MM.1S (cell line): Measurements from ENCODE around the gene CDH5.
A peak's percentile ranks its signal among the peaks of the same experiment; 100 is the strongest.

ENCODE experiments used
- DNase-seq: peaks from one replicate; pipeline ENCODE4 v3.0.0-alpha.2; 2015
- H2AFZ ChIP-seq: fragments of 300-600 bp; sonication (generic); 2 replicates; pipeline ENCODE4 v1.6.0; 2016; ENCODE audit warnings: antibody characterized with exemption, low read length
- H3F3A ChIP-seq: fragments of 300-600 bp; sonication (generic); 2 replicates; pipeline ENCODE4 v1.6.1; 2016; ENCODE audit warnings: mild to moderate bottlenecking, antibody characterized with exemption, low read length, moderate library complexity, mixed read lengths; ENCODE audit not compliant: insufficient read depth
- H3K27ac ChIP-seq: fragments of 300-600 bp; sonication (generic); 2 replicates; pipeline ENCODE4 v1.5.1; 2016; ENCODE audit warnings: mild to moderate bottlenecking, low read length
- H3K27me3 ChIP-seq: fragments of 300-600 bp; sonication (generic); replicated peaks from 2 replicates; pipeline ENCODE4 v1.6.0; 2016; ENCODE audit warnings: low read length; ENCODE audit not compliant: insufficient read depth
- H3K36me3 ChIP-seq: fragments of 300-600 bp; sonication (generic); replicated peaks from 2 replicates; pipeline ENCODE4 v1.6.1; 2016; ENCODE audit warnings: mild to moderate bottlenecking, low read length, mixed read lengths; ENCODE audit not compliant: insufficient read depth
- H3K4me1 ChIP-seq: fragments of 300-600 bp; sonication (generic); 2 replicates; pipeline ENCODE4 v1.6.1; 2016; ENCODE audit warnings: low read length, mixed read lengths
- H3K4me2 ChIP-seq: fragments of 300-600 bp; sonication (generic); 2 replicates; pipeline ENCODE4 v1.6.0; 2016; ENCODE audit warnings: low read depth, low read length
- H3K4me3 ChIP-seq: fragments of 300-600 bp; sonication (generic); 2 replicates; pipeline ENCODE4 v1.5.1; 2016; ENCODE audit warnings: low read length, mixed read lengths
- H3K79me2 ChIP-seq: fragments of 300-600 bp; sonication (generic); 2 replicates; pipeline ENCODE4 v1.6.1; 2016; ENCODE audit warnings: mixed run types, low read length, mixed read lengths
- H3K9ac ChIP-seq: fragments of 300-600 bp; sonication (generic); 2 replicates; pipeline ENCODE4 v1.6.1; 2016; ENCODE audit warnings: low read length, mixed read lengths
- H3K9me2 ChIP-seq: fragments of 300-600 bp; sonication (generic); replicated peaks from 2 replicates; pipeline ENCODE4 v1.6.1; 2016; ENCODE audit warnings: mild to moderate bottlenecking, low read length, mixed read lengths; ENCODE audit not compliant: insufficient read depth
- H3K9me3 ChIP-seq: fragments of 300-600 bp; sonication (generic); replicated peaks from 2 replicates; pipeline ENCODE4 v1.6.1; 2016; ENCODE audit warnings: mild to moderate bottlenecking, low read length, mixed read lengths; ENCODE audit not compliant: insufficient read depth
- H4K20me1 ChIP-seq: fragments of 300-600 bp; sonication (generic); 2 replicates; pipeline ENCODE4 v1.6.1; 2016; ENCODE audit warnings: mild to moderate bottlenecking, low read length, moderate library complexity, mixed read lengths; ENCODE audit not compliant: insufficient read depth
- CTCF ChIP-seq: fragments of 300-600 bp; sonication (generic); IDR thresholded peaks from 2 replicates; pipeline ENCODE4 v1.5.1; 2016; ENCODE audit warnings: antibody characterized with exemption, low read length, mixed read lengths
- EZH2 ChIP-seq: fragments of 300-600 bp; sonication (generic); optimal IDR thresholded peaks from 2 replicates; pipeline ENCODE3; 2017; ENCODE audit warnings: low read depth, mild to moderate bottlenecking, antibody characterized with exemption, low read length, mixed read lengths
- EZH2phosphoT487 ChIP-seq: fragments of 300-600 bp; sonication (generic); IDR thresholded peaks from 2 replicates; pipeline ENCODE4 v1.6.1; 2018; ENCODE audit warnings: antibody characterized with exemption, low read length

The CDH5 gene

GRCh38 chr16:66423177-66423576, 56.7 kb downstream of the CDH5 start:
- DNase-seq = no peak
- Histone ChIP-seq H3K9me2 (no peaks in the 10 kb centered on the region), H3K36me3 (no peaks in the 10 kb centered on the region), H3K4me1 (peaks cover 8% of the 10 kb centered on the region), H4K20me1 (no peaks in the 10 kb centered on the region), H3K27me3 (peaks cover 13% of the 10 kb centered on the region; the same call in 1 of the 2 replicates), H3K4me2 (no peak overlapping the region), H3K4me3 (no peak overlapping the region), H3K9ac (no peak overlapping the region), H2AFZ (no peak overlapping the region), H3K27ac (no peak overlapping the region), H3F3A (no peaks in the 10 kb centered on the region), H3K9me3 (no peaks in the 10 kb centered on the region), H3K79me2 (no peaks in the 10 kb centered on the region)
- TF ChIP-seq EZH2phosphoT487 (no peak), CTCF (no peak), EZH2 (no peak)

DNA sequence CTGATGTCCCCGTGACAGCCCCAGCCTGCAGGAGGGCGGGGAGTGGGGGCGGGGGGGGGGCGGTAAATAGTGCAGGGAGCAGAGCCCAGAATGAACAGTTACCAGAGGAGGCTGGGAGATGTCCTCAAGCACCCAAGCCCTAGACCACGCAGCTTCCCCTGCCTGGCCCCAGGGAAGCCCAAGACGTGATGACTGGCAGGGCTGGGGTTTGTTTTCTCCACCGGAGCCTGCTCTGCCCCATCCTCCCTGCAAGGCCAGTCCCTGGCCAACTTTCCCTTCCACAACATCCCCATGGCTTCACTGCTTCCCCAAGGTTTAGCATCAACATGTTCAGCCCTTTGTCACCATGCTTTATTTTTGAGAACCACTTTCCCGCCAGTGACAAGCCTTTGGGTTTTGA, 59.2 kb downstream of the CDH5 start:
- Histone ChIP-seq H3K4me1 (no peaks in the 10 kb centered on the region), H3K9ac (no peak overlapping the region), H3K27me3 (peaks cover 29% of the 10 kb centered on the region), H4K20me1 (no peaks in the 10 kb centered on the region), H3K27ac (no peak overlapping the region), H3K9me3 (no peaks in the 10 kb centered on the region), H3F3A (no peaks in the 10 kb centered on the region), H3K9me2 (no peaks in the 10 kb centered on the region), H3K4me3 (no peak overlapping the region), H3K36me3 (no peaks in the 10 kb centered on the region), H3K4me2 (no peak overlapping the region), H2AFZ (no peak overlapping the region), H3K79me2 (no peaks in the 10 kb centered on the region)
- no peak for DNase-seq
- no peak for TF ChIP-seq CTCF
- TF ChIP-seq EZH2 = no peak
- TF ChIP-seq EZH2phosphoT487 = no peak

GRCh38 chr16:66426112-66427035, 59.9 kb downstream of the CDH5 start:
- H2AFZ ChIP-seq = peak overlapping the region; percentile 58
- no peak overlapping the region for H3K27ac ChIP-seq
- peak overlapping the region; percentile 31; the same call in 1 of the 2 replicates for H3K4me3 ChIP-seq
- H3F3A ChIP-seq = no peaks in the 10 kb centered on the region
- H3K9me2 ChIP-seq = no peaks in the 10 kb centered on the region
- H3K36me3 ChIP-seq = no peaks in the 10 kb centered on the region
- no peak for TF ChIP-seq EZH2phosphoT487
- no peak for TF ChIP-seq CTCF
- TF ChIP-seq EZH2 = no peak
- no peak for DNase-seq
- H3K4me1 ChIP-seq = no peaks in the 10 kb centered on the region
- H3K4me2 ChIP-seq = peak overlapping the region; percentile 52; the same call in 1 of the 2 replicates
- no peak overlapping the region for H3K9ac ChIP-seq
- no peaks in the 10 kb centered on the region for H4K20me1 ChIP-seq
- H3K27me3 ChIP-seq = peaks cover 29% of the 10 kb centered on the region
- H3K9me3 ChIP-seq = no peaks in the 10 kb centered on the region
- H3K79me2 ChIP-seq = no peaks in the 10 kb centered on the region
